H9 (cell line): ENCODE results near the gene OSGIN1. TPM values are rescaled to one million over a fixed set of nuclear protein-coding genes. Genes with fewer than 3 reads are reported as not detected.

Experiments used
- DNase-seq: peaks from one replicate; pipeline ENCODE4 v3.0.0-alpha.2; 2017
- H2AFZ ChIP-seq: one replicate; pipeline ENCODE4 v1.6.1; 2013; ENCODE audit warnings: mild to moderate bottlenecking, low read length, control low read depth, moderate library complexity
- H2AK5ac ChIP-seq: 2 replicates; pipeline ENCODE4 v1.6.1; 2013; ENCODE audit warnings: low read length, control low read depth, mixed read lengths; ENCODE audit not compliant: insufficient read length
- H2BK120ac ChIP-seq: one replicate; pipeline ENCODE4 v1.6.1; 2013; ENCODE audit warnings: low read depth, mild to moderate bottlenecking, low read length, control low read depth, inconsistent platforms; ENCODE audit not compliant: poor library complexity, severe bottlenecking
- H2BK12ac ChIP-seq: 2 replicates; pipeline ENCODE4 v1.6.1; 2013; ENCODE audit warnings: low read length, control low read depth, mixed read lengths, low read depth; ENCODE audit not compliant: insufficient read length
- H2BK15ac ChIP-seq: 2 replicates; pipeline ENCODE4 v1.6.1; 2013; ENCODE audit warnings: low read depth, low read length, control low read depth
- H2BK20ac ChIP-seq: one replicate; pipeline ENCODE4 v1.6.1; 2013; ENCODE audit warnings: low read depth, mild to moderate bottlenecking, low read length, control low read depth, inconsistent platforms; ENCODE audit not compliant: poor library complexity, severe bottlenecking
- H2BK5ac ChIP-seq: 2 replicates; pipeline ENCODE4 v1.6.1; 2013; ENCODE audit warnings: low read length, control low read depth, mixed read lengths; ENCODE audit not compliant: insufficient read length
- H3K14ac ChIP-seq: 2 replicates; pipeline ENCODE4 v1.6.1; 2013; ENCODE audit warnings: low read length, control low read depth; ENCODE audit not compliant: insufficient read depth
- H3K18ac ChIP-seq: 2 replicates; pipeline ENCODE4 v1.6.1; 2013; ENCODE audit warnings: low read depth, mild to moderate bottlenecking, mixed read lengths, low read length, control low read depth; ENCODE audit not compliant: insufficient read length
- H3K23ac ChIP-seq: 2 replicates; pipeline ENCODE4 v1.6.1; 2013; ENCODE audit warnings: low read length, control low read depth, mixed read lengths, low read depth; ENCODE audit not compliant: insufficient read length
- H3K23me2 ChIP-seq: 2 replicates; pipeline ENCODE4 v1.6.1; 2013; ENCODE audit warnings: low read depth, mild to moderate bottlenecking, mixed read lengths, low read length, control low read depth; ENCODE audit not compliant: insufficient read length, poor library complexity, severe bottlenecking
- H3K27ac ChIP-seq: 2 replicates; pipeline ENCODE4 v1.5.1; 2013; ENCODE audit warnings: low read length, control low read depth, mixed read lengths, low read depth; ENCODE audit not compliant: insufficient read length
- H3K27me3 ChIP-seq: 2 replicates; pipeline ENCODE4 v1.6.1; 2013; ENCODE audit warnings: low read length, control low read depth, inconsistent platforms; ENCODE audit not compliant: insufficient read depth
- H3K4ac ChIP-seq: 2 replicates; pipeline ENCODE4 v1.6.1; 2013; ENCODE audit warnings: low read depth, mild to moderate bottlenecking, control low read depth, inconsistent platforms, low read length, moderate library complexity
- H3K4me1 ChIP-seq: 2 replicates; pipeline ENCODE4 v1.6.1; 2013; ENCODE audit warnings: low read length, control low read depth, inconsistent platforms; ENCODE audit not compliant: insufficient read depth
- H3K4me2 ChIP-seq: 2 replicates; pipeline ENCODE4 v1.6.1; 2013; ENCODE audit warnings: low read length, control low read depth, mixed read lengths; ENCODE audit not compliant: insufficient read length, insufficient read depth
- H3K56ac ChIP-seq: 2 replicates; pipeline ENCODE4 v1.6.1; 2013; ENCODE audit warnings: low read depth, mild to moderate bottlenecking, mixed read lengths, low read length, control low read depth; ENCODE audit not compliant: insufficient read length
- H3K79me1 ChIP-seq: 2 replicates; pipeline ENCODE4 v1.6.1; 2013; ENCODE audit warnings: low read depth, mild to moderate bottlenecking, moderate library complexity, low read length, control low read depth, inconsistent platforms; ENCODE audit not compliant: insufficient read depth, poor library complexity, severe bottlenecking
- H3K79me2 ChIP-seq: 2 replicates; pipeline ENCODE4 v1.6.1; 2013; ENCODE audit warnings: low read length, control low read depth, inconsistent platforms; ENCODE audit not compliant: insufficient read depth
- H3K9ac ChIP-seq: 2 replicates; pipeline ENCODE4 v1.6.1; 2013; ENCODE audit warnings: low read length, control low read depth, mixed read lengths; ENCODE audit not compliant: insufficient read length; ENCODE audit errors: extremely low read depth
- H3K9me3 ChIP-seq: one replicate; pipeline ENCODE4 v1.6.1; 2013; ENCODE audit warnings: low read depth, low read length, inconsistent platforms; ENCODE audit not compliant: control insufficient read depth
- H3T11ph ChIP-seq: one replicate; pipeline ENCODE4 v1.6.1; 2013; ENCODE audit warnings: mild to moderate bottlenecking, low read length, control low read depth, inconsistent platforms
- H4K20me1 ChIP-seq: one replicate; pipeline ENCODE4 v1.6.1; 2013; ENCODE audit not compliant: control insufficient read depth, insufficient read length, insufficient read depth
- H4K5ac ChIP-seq: 2 replicates; pipeline ENCODE4 v1.6.1; 2013; ENCODE audit warnings: low read depth, mild to moderate bottlenecking, mixed read lengths, low read length, control low read depth; ENCODE audit not compliant: insufficient read length
- H4K8ac ChIP-seq: replicated peaks from 2 replicates; pipeline ENCODE4 v1.6.1; 2013; ENCODE audit warnings: low read length, control low read depth, mixed read lengths, low read depth; ENCODE audit not compliant: insufficient read length
- H4K91ac ChIP-seq: 2 replicates; pipeline ENCODE4 v1.6.1; 2013; ENCODE audit warnings: low read depth, mild to moderate bottlenecking, moderate library complexity, mixed read lengths, low read length, control low read depth; ENCODE audit not compliant: insufficient read length
- H3K27ac Mint-ChIP-seq, 3 experiments: 2 replicates in 2 of 3; 3 replicates in 1 of 3; pipeline ENCODE4 v1.8.0; 2020 to 2021; ENCODE audit warnings: mixed read lengths in 3 of 3, mild to moderate bottlenecking in 1 of 3, moderate library complexity in 1 of 3
- H3K27me3 Mint-ChIP-seq: 2 replicates; pipeline ENCODE4 v1.8.0; 2021; ENCODE audit warnings: low read depth, mild to moderate bottlenecking, moderate library complexity, mixed read lengths
- H3K36me3 Mint-ChIP-seq, 3 experiments: 2 replicates in 2 of 3; 3 replicates in 1 of 3; pipeline ENCODE4 v1.8.0; 2020 to 2021; ENCODE audit warnings: low read depth in 3 of 3, mixed read lengths in 3 of 3; ENCODE audit not compliant: insufficient read depth in 1 of 3
- H3K4me1 Mint-ChIP-seq, 2 experiments: 2 replicates each; pipeline ENCODE4 v1.8.0; 2020; ENCODE audit warnings: mixed read lengths in 2 of 2
- H3K4me3 Mint-ChIP-seq, 2 experiments: 2 replicates in 1 of 2; 3 replicates in 1 of 2; pipeline ENCODE4 v1.8.0; 2020 to 2021; ENCODE audit warnings: mild to moderate bottlenecking in 2 of 2, mixed read lengths in 2 of 2, moderate library complexity in 1 of 2
- H3K9me3 Mint-ChIP-seq, 2 experiments: 2 replicates in 1 of 2; 3 replicates in 1 of 2; pipeline ENCODE4 v1.8.0; 2020; ENCODE audit warnings: mild to moderate bottlenecking in 2 of 2, mixed read lengths in 2 of 2, moderate library complexity in 1 of 2
- CTCF ChIP-seq: fragments of 200-600 bp; sonication (generic); conservative IDR thresholded peaks from 3 replicates; pipeline ENCODE4 v1.8.0; 2021; ENCODE audit warnings: antibody characterized with exemption, mild to moderate bottlenecking
- WGBS: extraction: QIAGEN DNeasy Blood & Tissue Kit; methylation state at CpG from one replicate; pipeline ENCODE4 v1.1.7; 2013; ENCODE audit warnings: missing lambda C conversion rate, low lambda C conversion rate, mixed read lengths; ENCODE audit not compliant: insufficient read length; ENCODE audit errors: extremely low coverage; 5-methylcytosine and 5-hydroxymethylcytosine counted together
- total RNA-seq: library from RNA; stranded (reverse); gene quantifications from 2 replicates; pipeline ENCODE4 v1.2.1, GENCODE V29; 2021

The OSGIN1 gene
- total RNA-seq, 1 experiment from 2014 or later, result 0.63 TPM

- H3K23ac ChIP-seq, result no peak overlapping the region
- no peak overlapping the region for H2BK120ac ChIP-seq
- no peak overlapping the region for H3K4me2 ChIP-seq
- no peaks in the 10 kb centered on the region for H3K4me1 ChIP-seq
- no peak overlapping the region for H3K9ac ChIP-seq
- no peak overlapping the region for H2AK5ac ChIP-seq
- H4K5ac ChIP-seq, result no peak overlapping the region
- H4K8ac ChIP-seq, result no peak overlapping the region
- H4K20me1 ChIP-seq, result no peaks in the 10 kb centered on the region
- H3K36me3 Mint-ChIP-seq, result peaks cover 46 to 85% (median 79%) of the 10 kb centered on the region in 3 experiments
- WGBS, result no CpG with 5 or more reads among the region's 12 CpGs
- peak overlapping the region in 2 of 3 experiments; percentile 66 to 77; a peak in 1 of 7 replicates for H3K27ac Mint-ChIP-seq
- no peak for TF ChIP-seq CTCF
- H3K79me2 ChIP-seq, result no peaks in the 10 kb centered on the region
- no peak overlapping the region for H3K14ac ChIP-seq
- H2AFZ ChIP-seq, result no peak overlapping the region
- no peak overlapping the region for H3K4ac ChIP-seq
- no peaks in the 10 kb centered on the region for H3K79me1 ChIP-seq
- no peak overlapping the region for H3K56ac ChIP-seq
- no peak overlapping the region for H2BK12ac ChIP-seq
- no peak overlapping the region for H3K27ac ChIP-seq
- no peak overlapping the region for H2BK20ac ChIP-seq
- no peaks in the 10 kb centered on the region for H3K27me3 ChIP-seq
- H3K9me3 Mint-ChIP-seq, result peaks cover 3 to 5% of the 10 kb centered on the region in 2 experiments; a peak in 4 of 5 replicates
- DNase-seq, result no peak
- H2BK5ac ChIP-seq, result no peak overlapping the region
- no peak overlapping the region for H4K91ac ChIP-seq
- H3K4me1 Mint-ChIP-seq, result peaks cover 18 to 26% of the 10 kb centered on the region in 2 experiments
- H3K27me3 Mint-ChIP-seq, result peaks cover 2% of the 10 kb centered on the region
- no peaks in the 10 kb centered on the region for H3K23me2 ChIP-seq
- no peak overlapping the region for H3T11ph ChIP-seq
- no peaks in the 10 kb centered on the region for H3K9me3 ChIP-seq
- H3K4me3 Mint-ChIP-seq, result no peak overlapping the region
- no peak overlapping the region for H2BK15ac ChIP-seq
- H3K18ac ChIP-seq, result no peak overlapping the region
Measured at GRCh38 chr16:83912519-83913244, 40.4 kb upstream of the OSGIN1 start.
